Vagina (tissue), 2 donors: ENCODE measurements around the gene CHAF1A. TPM values are rescaled to one million over a fixed set of nuclear protein-coding genes. Genes with fewer than 3 reads are reported as not detected.

Experiments
- DNase-seq, 2 donors: peaks; one replicate each; pipeline ENCODE4 v3.0.0-alpha.2; 2017; ENCODE audit errors: extremely low spot score in 2 of 2
- H3K27ac ChIP-seq: fragments of 200-600 bp; sonication (generic); one replicate; pipeline ENCODE4 v1.5.1; 2019
- H3K27me3 ChIP-seq: fragments of 200-600 bp; sonication (generic); one replicate; pipeline ENCODE4 v1.5.1; 2019
- H3K36me3 ChIP-seq, 2 donors: fragments of 200-600 bp; sonication (generic); one replicate each; pipeline ENCODE4 v1.5.1; 2017 to 2019
- H3K4me1 ChIP-seq: fragments of 200-600 bp; sonication (generic); one replicate; pipeline ENCODE4 v1.5.1; 2019
- H3K4me3 ChIP-seq, 2 donors: fragments of 200-600 bp; sonication (generic); 1 replicate in 1 of 2; 2 replicates in 1 of 2; pipeline ENCODE4 v1.5.1; 2016 to 2019
- H3K9me3 ChIP-seq: fragments of 200-600 bp; sonication (generic); one replicate; pipeline ENCODE4 v1.5.1; 2019
- POLR2A ChIP-seq, 2 donors: fragments of 450-650 bp; IDR thresholded peaks; one replicate each; pipeline ENCODE4 v1.6.1; 2017; ENCODE audit warnings: antibody characterized with exemption in 2 of 2, mild to moderate bottlenecking in 2 of 2, moderate library complexity in 2 of 2
- POLR2AphosphoS5 ChIP-seq, 2 donors: sonication (generic); formaldehyde crosslinking; IDR thresholded peaks; one replicate each; pipeline ENCODE4 v1.9.0; 2017; ENCODE audit warnings: antibody characterized with exemption in 2 of 2, mild to moderate bottlenecking in 2 of 2, low read depth in 1 of 2; ENCODE audit not compliant: insufficient read depth in 1 of 2
- intact Hi-C: fragments of 100-400 bp; cut with DNase I; formaldehyde crosslinking; loops from one replicate; pipeline ENCODE4 v1.15.1; 2023
- total RNA-seq: library from RNA; depleted of rRNA; stranded (reverse); fragments of >200 nt; gene quantifications from one replicate; pipeline ENCODE4 v1.2.3, GENCODE V29; 2016
- TF ChIP-seq, protein P1 (sequence below), 3 experiments: fragments of 450-650 bp in 2 of 3; fragments of 200-600 bp in 1 of 3; sonication (generic) in 1 of 3; IDR thresholded peaks; one replicate each; pipeline ENCODE4 v1.5.1; 2017 to 2019; ENCODE audit warnings: antibody characterized with exemption in 3 of 3, mild to moderate bottlenecking in 2 of 3, moderate library complexity in 2 of 3

CHAF1A gene
- total RNA-seq, 1 donor from 2014 or later = 21.4 TPM

DNA sequence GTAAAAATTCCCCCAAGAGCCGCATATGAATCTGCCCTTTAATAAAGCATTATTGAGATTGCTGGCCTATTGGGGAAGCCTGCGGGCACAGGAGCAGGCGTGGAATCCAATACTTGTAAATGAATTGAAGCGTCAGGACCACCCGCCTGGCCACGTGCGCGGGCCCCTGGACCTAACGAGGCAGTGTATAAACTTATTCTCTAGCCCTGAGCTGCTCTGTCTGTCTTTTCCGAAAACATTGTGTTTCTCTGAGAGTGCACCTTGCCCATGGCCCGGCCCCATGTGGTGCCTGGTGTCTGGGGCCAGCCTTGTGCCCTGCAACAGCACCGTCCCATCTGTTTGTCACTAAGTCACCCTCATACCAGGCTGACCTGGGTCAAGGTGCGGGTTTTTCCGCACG lies 40.7 kb downstream of the CHAF1A start:
- H3K4me3 ChIP-seq = no peak overlapping the region
- TF ChIP-seq, protein P1, sequence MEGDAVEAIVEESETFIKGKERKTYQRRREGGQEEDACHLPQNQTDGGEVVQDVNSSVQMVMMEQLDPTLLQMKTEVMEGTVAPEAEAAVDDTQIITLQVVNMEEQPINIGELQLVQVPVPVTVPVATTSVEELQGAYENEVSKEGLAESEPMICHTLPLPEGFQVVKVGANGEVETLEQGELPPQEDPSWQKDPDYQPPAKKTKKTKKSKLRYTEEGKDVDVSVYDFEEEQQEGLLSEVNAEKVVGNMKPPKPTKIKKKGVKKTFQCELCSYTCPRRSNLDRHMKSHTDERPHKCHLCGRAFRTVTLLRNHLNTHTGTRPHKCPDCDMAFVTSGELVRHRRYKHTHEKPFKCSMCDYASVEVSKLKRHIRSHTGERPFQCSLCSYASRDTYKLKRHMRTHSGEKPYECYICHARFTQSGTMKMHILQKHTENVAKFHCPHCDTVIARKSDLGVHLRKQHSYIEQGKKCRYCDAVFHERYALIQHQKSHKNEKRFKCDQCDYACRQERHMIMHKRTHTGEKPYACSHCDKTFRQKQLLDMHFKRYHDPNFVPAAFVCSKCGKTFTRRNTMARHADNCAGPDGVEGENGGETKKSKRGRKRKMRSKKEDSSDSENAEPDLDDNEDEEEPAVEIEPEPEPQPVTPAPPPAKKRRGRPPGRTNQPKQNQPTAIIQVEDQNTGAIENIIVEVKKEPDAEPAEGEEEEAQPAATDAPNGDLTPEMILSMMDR (IDR thresholded peaks at IDR 0.05) = no peak
- TF ChIP-seq POLR2A (IDR thresholded peaks at IDR 0.05) (no peak), POLR2AphosphoS5 (IDR thresholded peaks at IDR 0.05; ENCODE audit: insufficient read depth in 1 of 2, low read depth in 1 of 2) (no peak)
- intact Hi-C loops = no loop called here
- no peak for DNase-seq
- no peak overlapping the region for H3K27ac ChIP-seq
- H3K36me3 ChIP-seq = peaks cover 0 to 34% of the 10 kb centered on the region in 2 donors
- no peaks in the 10 kb centered on the region for H3K4me1 ChIP-seq
- H3K27me3 ChIP-seq = no peaks in the 10 kb centered on the region
- H3K9me3 ChIP-seq = no peaks in the 10 kb centered on the region

DNA sequence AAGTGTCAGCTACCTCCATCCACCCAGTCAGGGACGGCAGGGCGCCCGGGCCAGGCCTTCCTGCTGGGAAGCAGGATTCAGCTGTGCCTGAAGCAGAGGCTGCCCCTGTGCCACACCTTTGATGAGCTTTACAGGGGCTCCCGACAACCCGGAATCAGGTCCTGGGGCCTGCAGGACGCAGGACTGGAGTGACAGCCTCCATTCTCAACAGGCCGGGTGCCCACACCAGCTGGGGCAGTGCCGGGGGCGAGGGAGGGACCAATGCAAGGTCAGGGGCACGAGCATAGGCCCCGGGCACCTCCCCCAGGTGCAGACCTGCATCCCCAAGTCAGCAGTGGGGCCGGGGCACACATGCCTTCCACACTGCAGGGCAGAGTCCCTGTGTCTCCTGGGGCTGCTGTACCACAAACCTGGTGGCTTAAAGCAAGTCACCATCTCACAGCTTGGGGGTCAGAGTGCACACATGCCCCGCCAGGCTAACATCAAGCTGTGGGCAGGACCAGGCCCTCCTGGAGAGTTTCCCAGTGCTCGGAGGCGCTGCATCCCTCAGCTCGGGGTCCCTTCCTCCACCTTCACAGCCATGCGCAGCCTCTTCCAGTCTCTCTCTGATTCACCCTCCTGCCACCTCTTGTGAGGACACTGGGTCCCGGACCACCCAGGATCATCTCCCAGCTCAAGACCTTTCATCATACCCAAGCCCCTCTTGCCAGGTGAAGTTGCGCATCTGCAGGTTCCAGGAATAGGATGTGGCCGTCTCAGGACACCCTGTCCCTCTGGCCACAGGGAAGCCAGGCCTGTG lies 41.7 kb downstream of the CHAF1A start:
- TF ChIP-seq POLR2A (IDR thresholded peaks at IDR 0.05) (no peak), POLR2AphosphoS5 (IDR thresholded peaks at IDR 0.05; ENCODE audit: insufficient read depth in 1 of 2, low read depth in 1 of 2) (no peak)
- TF ChIP-seq, protein P1 (IDR thresholded peaks at IDR 0.05) = no peak
- H3K36me3 ChIP-seq = peaks cover 0 to 40% of the 10 kb centered on the region in 2 donors
- H3K4me3 ChIP-seq = no peak overlapping the region
- H3K27me3 ChIP-seq = no peaks in the 10 kb centered on the region
- intact Hi-C loops = no loop called here
- H3K9me3 ChIP-seq = no peaks in the 10 kb centered on the region
- no peak overlapping the region for H3K27ac ChIP-seq
- no peak for DNase-seq
- peaks cover 9% of the 10 kb centered on the region for H3K4me1 ChIP-seq

DNA sequence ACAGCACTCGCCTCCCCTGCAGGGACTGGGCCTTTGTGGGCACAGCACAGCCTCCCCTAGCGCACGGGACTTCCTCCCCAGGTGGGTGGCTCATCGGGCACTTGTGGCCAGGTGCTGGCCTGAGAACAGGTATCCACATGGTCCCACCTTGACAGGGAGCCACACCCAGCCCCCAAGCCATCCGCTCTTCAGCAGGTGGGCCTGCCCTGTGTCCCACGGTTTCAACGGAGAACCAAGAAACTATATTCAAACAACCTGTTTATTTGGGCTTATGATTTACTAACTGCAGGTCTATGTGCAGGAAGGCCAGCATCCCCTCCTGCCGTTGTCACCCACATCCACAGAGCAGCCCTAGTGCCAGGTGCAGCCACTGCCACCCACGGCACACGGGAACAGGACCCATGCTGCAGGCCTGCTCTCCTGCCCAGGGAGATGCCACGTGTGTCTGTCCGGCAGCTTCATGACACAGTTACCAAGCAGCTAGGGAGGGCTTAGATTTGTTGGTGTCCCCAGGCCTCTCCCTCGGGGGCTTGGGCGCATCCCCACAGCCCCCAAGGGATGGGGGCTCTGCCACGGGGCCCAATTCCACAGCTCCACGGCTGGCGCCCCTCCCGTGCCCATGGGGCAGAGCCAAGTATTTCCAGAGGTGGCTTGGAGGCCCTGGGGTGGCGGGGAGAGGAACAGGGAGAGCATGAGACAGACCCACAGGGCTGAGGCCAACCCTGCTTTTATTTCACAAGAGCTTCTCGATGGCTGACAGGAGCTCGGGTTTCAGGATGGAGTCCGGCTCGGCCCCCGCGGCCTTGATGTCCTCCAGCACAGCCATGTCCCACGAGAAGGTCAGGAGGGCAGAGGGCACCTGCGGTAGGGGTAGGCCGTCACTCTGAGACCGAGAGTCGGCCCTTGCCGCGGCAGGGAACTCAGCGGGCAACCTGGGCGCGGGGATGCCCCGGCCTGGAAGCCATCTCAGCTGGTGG lies 42.6 kb downstream of the CHAF1A start:
- TF ChIP-seq, protein P1 (IDR thresholded peaks at IDR 0.05) = no peak
- TF ChIP-seq POLR2A (IDR thresholded peaks at IDR 0.05) = no peak

DNA sequence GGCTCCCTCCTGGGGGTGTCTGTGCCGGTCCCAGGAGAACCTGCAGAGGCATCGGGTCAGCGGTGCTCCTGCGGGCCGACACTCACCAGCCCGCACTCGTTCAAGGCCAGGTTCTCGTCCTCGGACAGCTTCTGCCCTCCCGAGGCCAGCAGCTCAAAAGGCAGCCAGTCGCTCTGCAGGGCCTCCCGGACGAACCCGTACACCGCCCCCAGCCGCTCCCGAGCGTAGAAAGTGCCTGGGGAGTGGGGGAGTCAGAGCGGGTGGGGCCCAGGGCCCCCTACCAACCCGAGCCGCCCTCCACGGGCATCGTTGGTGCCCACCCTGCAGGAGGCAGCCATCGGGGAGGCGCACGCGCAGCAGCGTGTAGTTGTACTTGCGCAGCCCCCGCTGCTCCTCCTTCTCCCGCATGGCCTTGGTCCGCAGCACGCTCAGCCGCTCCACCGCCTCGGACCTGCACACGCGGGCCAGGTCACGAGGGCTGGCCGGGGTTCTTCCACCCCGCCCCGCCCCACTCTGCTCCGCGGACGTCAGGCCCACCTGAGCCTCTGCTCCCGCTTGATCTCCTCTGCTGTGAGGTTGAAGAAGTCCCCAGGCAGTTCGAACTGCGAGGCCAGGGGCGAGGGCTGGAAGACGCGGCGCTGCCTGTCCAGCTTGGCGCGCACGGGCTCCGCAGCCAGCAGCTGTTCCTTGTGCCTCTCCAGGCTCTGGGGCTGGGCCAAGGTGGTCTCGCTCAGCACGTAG lies 43.7 kb downstream of the CHAF1A start:
- Histone ChIP-seq H3K36me3 (peaks cover 0 to 46% of the 10 kb centered on the region in 2 donors), H3K27ac (no peak overlapping the region), H3K9me3 (no peaks in the 10 kb centered on the region), H3K4me3 (no peak overlapping the region), H3K27me3 (no peaks in the 10 kb centered on the region), H3K4me1 (peaks cover 11% of the 10 kb centered on the region)
- no peak for DNase-seq
- TF ChIP-seq, protein P1 (IDR thresholded peaks at IDR 0.05) = no peak
- no peak for TF ChIP-seq POLR2A (IDR thresholded peaks at IDR 0.05)
- no peak for TF ChIP-seq POLR2AphosphoS5 (IDR thresholded peaks at IDR 0.05; ENCODE audit: insufficient read depth in 1 of 2, low read depth in 1 of 2)
- intact Hi-C loops = no loop called here

More for the DNA sequence above, 42.6 kb downstream of the CHAF1A start:
- H3K36me3 ChIP-seq = peaks cover 0 to 40% of the 10 kb centered on the region in 2 donors
- no peaks in the 10 kb centered on the region for H3K27me3 ChIP-seq
- no peak overlapping the region for H3K4me3 ChIP-seq
- H3K9me3 ChIP-seq = no peaks in the 10 kb centered on the region
- H3K4me1 ChIP-seq = peaks cover 11% of the 10 kb centered on the region
- intact Hi-C loops = no loop called here
- no peak overlapping the region for H3K27ac ChIP-seq
- DNase-seq = no peak
